ENCODE data around the gene FFAR1.
"Not testable (repeated sequence)": the region's sequence is repeated elsewhere in the genome, so short reads cannot be mapped to it uniquely, and the experiment has no call there.

FFAR1 gene

GRCh38 chr19:35363001-35363590, 15.4 kb downstream of the FFAR1 start:
- no peak for DNase-seq

DNA sequence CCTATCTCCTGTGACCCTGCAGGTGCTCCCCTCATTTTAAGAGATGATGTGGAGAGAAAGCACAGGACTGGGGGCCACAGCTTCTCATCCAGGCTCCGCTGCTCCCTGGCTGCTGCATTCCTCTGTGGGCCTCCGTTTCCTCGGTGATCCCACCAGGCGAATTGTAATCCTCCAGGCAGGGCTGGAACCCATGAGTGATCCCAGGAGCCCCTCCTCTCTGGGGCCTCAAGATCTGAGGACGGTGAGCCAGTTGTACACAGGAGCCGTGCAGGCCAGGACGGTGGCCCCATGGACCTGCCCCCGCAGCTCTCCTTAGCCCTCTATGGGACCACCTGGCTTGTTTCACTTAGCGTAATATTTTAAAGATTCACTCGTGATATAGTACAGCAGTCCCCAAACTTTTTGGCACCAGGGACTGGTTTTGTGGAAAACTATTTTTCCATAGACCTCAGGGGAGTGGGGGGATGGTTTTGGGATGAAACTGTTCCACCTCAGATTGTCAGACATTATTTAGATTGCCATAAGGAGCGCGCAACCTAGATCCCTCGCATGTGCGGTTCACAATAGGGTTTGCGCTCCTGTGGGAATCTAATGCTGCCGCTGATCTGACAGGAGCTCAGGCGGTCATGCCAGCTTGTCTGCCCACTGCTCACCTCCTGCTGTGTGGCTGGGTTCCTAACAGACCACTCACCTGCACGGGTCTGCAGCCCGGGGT, 16.2 kb downstream of the FFAR1 start:
- DNase-seq = no peak

- no peak for DNase-seq
Measured at GRCh38 chr19:35365303-35365702, 17.6 kb downstream of the FFAR1 start.

DNA sequence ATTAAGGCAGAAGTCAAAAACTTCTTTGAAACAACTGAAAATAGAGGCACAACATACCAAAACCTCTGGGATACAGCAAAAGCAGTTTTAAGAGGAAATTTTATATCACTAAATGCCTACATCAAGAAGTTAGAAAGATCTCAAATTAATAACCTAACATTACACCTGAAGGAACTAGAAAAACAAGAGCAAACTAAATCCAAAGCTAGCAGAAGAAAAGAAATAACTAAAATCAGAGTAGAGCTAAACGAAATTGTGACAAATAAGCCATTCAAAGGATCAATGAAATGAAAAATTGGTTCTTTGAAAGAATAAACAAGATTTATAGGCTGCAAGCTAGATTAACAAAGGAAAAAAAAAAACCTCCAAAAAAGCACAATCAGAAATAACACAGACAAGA, 20.7 kb downstream of the FFAR1 start:
- DNase-seq = no peak

DNA sequence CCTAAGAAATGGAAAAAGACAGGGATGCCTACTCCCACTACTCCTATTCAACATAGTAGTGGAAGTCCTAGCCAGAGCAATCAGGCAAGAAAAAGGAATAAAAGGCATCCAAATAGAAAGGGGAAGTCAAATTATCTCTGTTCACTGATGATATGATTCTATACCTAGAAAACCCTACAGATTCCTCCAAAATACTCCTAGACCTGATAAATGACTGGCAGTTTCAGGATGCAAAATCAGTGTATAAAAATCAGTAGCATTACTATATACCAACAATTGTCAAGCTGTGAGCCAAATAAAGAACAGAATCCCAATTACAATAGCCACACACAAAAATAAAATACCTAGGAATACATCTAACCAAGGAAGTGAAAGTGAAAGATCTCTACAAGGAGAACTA, 21.8 kb downstream of the FFAR1 start:
- DNase-seq = no peak

DNA sequence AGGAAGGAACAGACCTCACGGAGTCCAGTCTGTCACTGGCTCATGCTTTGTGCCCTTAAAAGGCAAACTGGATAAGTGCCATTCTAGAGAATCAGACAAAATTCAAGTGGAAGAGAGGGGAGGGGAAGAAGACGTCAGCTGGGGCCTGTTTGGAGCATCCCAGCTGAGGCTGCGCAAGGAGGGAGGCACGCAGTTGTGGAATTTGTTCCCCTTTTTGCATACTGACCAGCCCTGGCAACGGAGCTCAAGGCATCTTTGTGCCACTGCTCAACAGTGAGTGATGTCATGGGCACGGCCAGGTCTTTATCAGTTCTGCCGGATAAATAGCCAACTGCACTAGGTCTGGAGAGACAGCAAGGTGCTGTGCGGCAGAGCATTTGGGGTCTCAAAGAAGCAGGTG, 23.0 kb downstream of the FFAR1 start, which contains the start of gene GPR42:
Gene GPR42 (plus strand): TSS at position 347 of the 400 bp plus-strand sequence. CDS start 292 bp downstream, outside the sequence.
- no peak for DNase-seq

- no peak for DNase-seq
Measured at GRCh38 chr19:35373492-35373891, 25.8 kb downstream of the FFAR1 start.

- DNase-seq = not testable (repeated sequence)
Measured at GRCh38 chr19:35374031-35374430, 26.3 kb downstream of the FFAR1 start.

GRCh38 chr19:35375505-35376307, 28.0 kb downstream of the FFAR1 start:
- DNase-seq = no peak

GRCh38 chr19:35377656-35378055, 30.0 kb downstream of the FFAR1 start:
- DNase-seq = no peak

- DNase-seq = no peak
Measured at GRCh38 chr19:35378356-35378755, 30.7 kb downstream of the FFAR1 start.

GRCh38 chr19:35379545-35379944, 31.8 kb downstream of the FFAR1 start:
- not testable (repeated sequence) for DNase-seq

- no peak for DNase-seq
Measured at GRCh38 chr19:35379992-35380391, 32.3 kb downstream of the FFAR1 start.

DNA sequence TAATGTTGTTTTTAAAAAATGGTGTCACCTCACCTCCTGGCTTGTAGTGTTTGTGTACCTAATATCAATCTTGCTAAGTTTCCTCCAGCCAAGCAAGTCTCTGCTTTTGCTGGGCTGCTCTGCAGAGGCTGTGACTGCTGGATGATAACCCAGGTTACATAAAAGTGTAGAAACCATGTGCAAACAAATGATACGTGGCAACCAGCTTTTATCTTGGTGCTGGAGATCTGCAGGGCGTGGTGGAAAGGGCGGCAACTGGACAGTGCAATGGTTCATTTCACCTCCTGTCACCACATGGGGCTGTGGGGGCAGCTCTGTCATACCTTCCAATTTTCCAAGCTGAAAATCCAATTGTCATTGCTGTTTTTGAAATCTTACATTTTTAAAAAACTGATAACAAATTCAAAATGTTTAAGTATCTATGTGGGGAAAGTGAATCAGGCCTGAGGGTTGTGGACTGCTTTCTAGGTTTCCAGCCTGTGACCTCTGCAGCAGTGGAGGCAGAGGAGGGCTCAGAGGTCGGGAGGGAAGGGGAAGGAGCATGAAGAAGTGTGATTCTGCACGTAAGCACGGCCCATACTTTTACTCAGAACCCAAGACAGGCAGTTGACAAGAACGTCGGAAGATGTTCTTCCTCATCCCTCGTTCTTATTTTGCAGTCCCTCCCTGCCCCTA, 32.9 kb downstream of the FFAR1 start:
- no peak for DNase-seq

GRCh38 chr19:35381318-35381717, 33.6 kb downstream of the FFAR1 start:
- no peak for DNase-seq

GRCh38 chr19:35381926-35382325, 34.2 kb downstream of the FFAR1 start:
- DNase-seq = no peak

DNA sequence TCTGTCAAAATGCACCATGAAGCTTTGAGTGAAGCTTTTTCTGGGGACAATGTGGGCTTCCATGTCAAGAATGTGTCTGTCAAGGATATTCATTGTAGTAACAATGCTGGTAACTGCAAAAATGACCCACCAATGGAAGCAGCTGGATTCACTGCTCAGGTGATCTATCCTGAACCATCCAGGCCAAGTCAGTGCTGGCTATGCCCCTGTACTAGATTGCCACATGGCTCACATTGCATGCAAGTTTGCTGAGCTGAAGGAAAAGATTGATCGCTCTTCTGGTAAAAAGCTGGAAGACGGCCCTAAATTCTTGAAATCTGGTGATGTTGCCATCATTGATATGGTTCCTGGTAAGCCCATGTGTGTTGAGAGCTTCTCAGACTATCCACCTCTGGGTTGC, 35.8 kb downstream of the FFAR1 start:
- DNase-seq = no peak

GRCh38 chr19:35388277-35389054, 40.8 kb downstream of the FFAR1 start:
- no peak for DNase-seq

- no peak for DNase-seq
Measured at GRCh38 chr19:35389192-35389861, 41.6 kb downstream of the FFAR1 start.

- no peak for DNase-seq
Measured at GRCh38 chr19:35392742-35393715, 45.3 kb downstream of the FFAR1 start.
